Measurements from ENCODE around the gene POLR3B.

POLR3B gene

GRCh38 chr12:106315523-106315922, 42.0 kb upstream of the POLR3B start:
- DNase-seq (ENCODE audit: extremely low read depth, low read depth) = no peak
- no peak overlapping the region for H3K4me3 ChIP-seq (replicated peaks; ENCODE audit: low read depth, low read length)
- no peak for TF ChIP-seq CTCF (IDR thresholded peaks at IDR 0.05; ENCODE audit: low read depth, low read length, missing control alignments)

GRCh38 chr12:106317406-106318082, 40.0 kb upstream of the POLR3B start:
- TF ChIP-seq CTCF (IDR thresholded peaks at IDR 0.05; ENCODE audit: low read depth, low read length, missing control alignments) = no peak
- no peak for DNase-seq (ENCODE audit: extremely low read depth, low read depth)
- no peak overlapping the region for H3K4me3 ChIP-seq (replicated peaks; ENCODE audit: low read depth, low read length)

- H3K4me3 ChIP-seq (replicated peaks; ENCODE audit: low read depth, low read length) = no peak overlapping the region
- no peak for DNase-seq (ENCODE audit: extremely low read depth, low read depth)
- TF ChIP-seq CTCF (IDR thresholded peaks at IDR 0.05; ENCODE audit: low read depth, low read length, missing control alignments) = no peak
Measured at GRCh38 chr12:106321139-106321850, 36.3 kb upstream of the POLR3B start.

- no peak for DNase-seq (ENCODE audit: extremely low read depth, low read depth)
- no peak overlapping the region for H3K4me3 ChIP-seq (replicated peaks; ENCODE audit: low read depth, low read length)
- TF ChIP-seq CTCF (IDR thresholded peaks at IDR 0.05; ENCODE audit: low read depth, low read length, missing control alignments) = no peak
Measured at GRCh38 chr12:106323537-106323936, 34.0 kb upstream of the POLR3B start.

- no peak for DNase-seq (ENCODE audit: extremely low read depth, low read depth)
- TF ChIP-seq CTCF (IDR thresholded peaks at IDR 0.05; ENCODE audit: low read depth, low read length, missing control alignments) = no peak
- H3K4me3 ChIP-seq (replicated peaks; ENCODE audit: low read depth, low read length) = no peak overlapping the region
Measured at GRCh38 chr12:106327309-106327869, 30.2 kb upstream of the POLR3B start.

GRCh38 chr12:106328735-106329134, 28.8 kb upstream of the POLR3B start:
- TF ChIP-seq CTCF (IDR thresholded peaks at IDR 0.05; ENCODE audit: low read depth, low read length, missing control alignments) = no peak

More at GRCh38 chr12:106328735-106329134, 28.8 kb upstream of the POLR3B start:
- DNase-seq (ENCODE audit: extremely low read depth, low read depth) = no peak
- H3K4me3 ChIP-seq (replicated peaks; ENCODE audit: low read depth, low read length) = no peak overlapping the region
